Activated CD8-positive, alpha-beta memory T cell treated with anti-CD3 and anti-CD28 coated beads, Interleukin-2, amount 50 U/mL, for 48 hours (primary cell): ENCODE measurements around the gene SLC47A1.
"Not testable (repeated sequence)": the region's sequence is repeated elsewhere in the genome, so short reads cannot be mapped to it uniquely, and the experiment has no call there.

Source experiments
- DNase-seq: peaks from one replicate; pipeline ENCODE4 v3.0.0-alpha.2; 2020

Gene SLC47A1

GRCh38 chr17:19533718-19534561, at the start of gene SLC47A1:
Gene SLC47A1, plus strand, starts transcription at chr17:19533854. Its CDS starts 86 bp downstream, at chr17:19533940.
- DNase-seq, result peak; percentile 61

- no peak for DNase-seq
Observed at GRCh38 chr17:19485800-19486340, 47.8 kb upstream of the SLC47A1 start.

GRCh38 chr17:19486351-19487023, 47.2 kb upstream of the SLC47A1 start:
- DNase-seq, result no peak

GRCh38 chr17:19487024-19487600, 46.5 kb upstream of the SLC47A1 start:
- DNase-seq, result no peak

- no peak for DNase-seq
Observed at GRCh38 chr17:19492141-19492540, 41.5 kb upstream of the SLC47A1 start.

GRCh38 chr17:19494961-19495806, 38.5 kb upstream of the SLC47A1 start:
- DNase-seq, result no peak

- no peak for DNase-seq
Observed at GRCh38 chr17:19495828-19496528, 37.7 kb upstream of the SLC47A1 start.

GRCh38 chr17:19497624-19498023, 36.0 kb upstream of the SLC47A1 start:
- DNase-seq, result no peak

- no peak for DNase-seq
Observed at GRCh38 chr17:19501219-19501618, 32.4 kb upstream of the SLC47A1 start.

GRCh38 chr17:19502517-19502916, 31.1 kb upstream of the SLC47A1 start:
- peak; percentile 61 for DNase-seq

GRCh38 chr17:19505561-19505960, 28.1 kb upstream of the SLC47A1 start:
- not testable (repeated sequence) for DNase-seq

GRCh38 chr17:19507775-19508576, 25.7 kb upstream of the SLC47A1 start:
- DNase-seq, result peak; percentile 99

- DNase-seq, result no peak
Observed at GRCh38 chr17:19508577-19508867, 25.1 kb upstream of the SLC47A1 start.

GRCh38 chr17:19509281-19509852, 24.3 kb upstream of the SLC47A1 start:
- DNase-seq, result not testable (repeated sequence)

GRCh38 chr17:19510903-19511302, 22.8 kb upstream of the SLC47A1 start:
- DNase-seq, result no peak

- DNase-seq, result peak; percentile 79
Observed at GRCh38 chr17:19513897-19514488, 19.7 kb upstream of the SLC47A1 start.

- no peak for DNase-seq
Observed at GRCh38 chr17:19517699-19518098, 16.0 kb upstream of the SLC47A1 start.

- DNase-seq, result not testable (repeated sequence)
Observed at GRCh38 chr17:19519388-19520291, 14.0 kb upstream of the SLC47A1 start.

GRCh38 chr17:19520641-19521040, 13.0 kb upstream of the SLC47A1 start:
- no peak for DNase-seq
